Epidermal melanocyte (primary cell): ENCODE measurements around the gene PPP1R18.
"Not testable (repeated sequence)": the region's sequence is repeated elsewhere in the genome, so short reads cannot be mapped to it uniquely, and the experiment has no call there.

Experiments used
- DNase-seq: peaks from one replicate; pipeline ENCODE4 v3.0.0; 2011; ENCODE audit warnings: low spot score; ENCODE audit not compliant: insufficient read length

The PPP1R18 gene, protein sequence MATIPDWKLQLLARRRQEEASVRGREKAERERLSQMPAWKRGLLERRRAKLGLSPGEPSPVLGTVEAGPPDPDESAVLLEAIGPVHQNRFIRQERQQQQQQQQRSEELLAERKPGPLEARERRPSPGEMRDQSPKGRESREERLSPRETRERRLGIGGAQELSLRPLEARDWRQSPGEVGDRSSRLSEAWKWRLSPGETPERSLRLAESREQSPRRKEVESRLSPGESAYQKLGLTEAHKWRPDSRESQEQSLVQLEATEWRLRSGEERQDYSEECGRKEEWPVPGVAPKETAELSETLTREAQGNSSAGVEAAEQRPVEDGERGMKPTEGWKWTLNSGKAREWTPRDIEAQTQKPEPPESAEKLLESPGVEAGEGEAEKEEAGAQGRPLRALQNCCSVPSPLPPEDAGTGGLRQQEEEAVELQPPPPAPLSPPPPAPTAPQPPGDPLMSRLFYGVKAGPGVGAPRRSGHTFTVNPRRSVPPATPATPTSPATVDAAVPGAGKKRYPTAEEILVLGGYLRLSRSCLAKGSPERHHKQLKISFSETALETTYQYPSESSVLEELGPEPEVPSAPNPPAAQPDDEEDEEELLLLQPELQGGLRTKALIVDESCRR

GRCh38 chr6:30686009-30686907 is at the start of gene PPP1R18:
PPP1R18 (minus strand) TSS chr6:30686645; CDS start chr6:30686018, 627 bp downstream.
- peak; percentile 21 for DNase-seq

GRCh38 chr6:30735668-30736314 is 49.3 kb upstream of the PPP1R18 start:
- DNase-seq, result no peak

- DNase-seq, result no peak
Observed at GRCh38 chr6:30732237-30732943, 45.9 kb upstream of the PPP1R18 start.

DNA sequence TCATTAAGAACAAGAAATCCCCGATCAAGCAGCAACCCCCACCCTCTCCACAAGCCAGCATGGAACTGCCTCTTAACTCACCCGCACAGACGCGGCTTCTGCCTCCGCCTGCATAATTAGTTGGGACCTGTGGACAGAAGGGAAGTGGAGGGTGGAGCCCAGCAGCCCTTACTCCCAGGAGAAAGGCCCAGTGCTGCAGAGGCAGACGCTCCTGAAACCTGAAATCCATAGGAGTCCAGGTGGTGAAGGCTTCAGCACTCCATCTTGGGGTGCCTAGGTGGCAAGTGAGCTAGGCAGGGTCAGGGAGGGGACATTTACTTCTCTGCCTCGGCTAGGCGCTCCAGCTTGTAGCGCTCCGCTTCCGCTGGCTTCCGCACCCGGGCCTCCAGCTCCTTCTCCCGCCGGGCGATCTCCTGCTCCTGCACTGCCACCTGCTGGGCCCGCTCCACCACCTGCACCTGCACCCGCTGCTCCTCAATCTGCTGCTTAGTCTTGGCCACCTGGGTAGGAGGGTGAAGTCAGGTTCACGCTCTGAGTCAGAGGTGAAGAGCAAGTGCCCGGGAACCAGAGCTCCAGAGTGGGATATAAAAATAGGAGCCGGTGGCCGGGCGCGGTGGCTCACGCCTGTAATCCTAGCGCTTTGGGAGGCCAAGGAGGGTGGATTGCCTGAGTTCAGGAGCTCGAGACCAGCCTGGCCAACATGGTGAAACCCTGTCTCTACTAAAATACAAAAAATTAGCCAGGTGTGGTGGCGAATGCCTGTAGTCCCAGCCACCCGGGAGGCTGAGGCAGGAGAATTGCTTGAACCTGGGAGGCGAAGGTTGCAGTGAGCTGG is 44.4 kb upstream of the PPP1R18 start:
- DNase-seq, result no peak

DNA sequence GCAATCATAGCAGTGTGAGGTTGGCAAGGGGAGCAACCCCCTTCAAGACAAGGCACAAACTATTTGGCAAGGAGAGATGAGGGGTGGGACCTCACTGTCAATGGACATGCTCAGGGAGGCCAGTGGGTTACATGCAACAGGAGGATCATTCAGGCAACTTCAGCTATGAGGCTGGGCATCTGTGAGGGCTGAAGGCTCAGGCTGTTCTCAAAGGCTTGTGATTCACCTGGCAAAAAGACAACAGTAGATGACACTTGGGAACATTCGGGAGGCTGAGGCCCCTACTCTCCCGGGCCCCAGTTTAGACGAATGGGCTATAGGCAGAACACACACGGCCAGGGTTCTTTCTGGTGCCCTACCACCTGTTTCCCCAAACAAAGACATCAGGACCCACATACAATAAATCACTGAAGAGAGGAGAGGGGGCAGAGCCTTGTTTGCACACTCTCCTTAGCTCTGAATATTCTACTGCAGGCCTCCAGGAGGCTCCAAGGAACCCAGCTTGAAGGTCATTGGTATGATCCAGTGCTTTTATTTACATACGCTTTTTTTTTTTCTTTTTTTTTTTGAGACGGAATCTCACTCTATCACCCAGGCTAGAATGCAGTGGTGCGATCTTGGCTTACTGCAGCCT is 41.6 kb upstream of the PPP1R18 start:
- no peak for DNase-seq

DNA sequence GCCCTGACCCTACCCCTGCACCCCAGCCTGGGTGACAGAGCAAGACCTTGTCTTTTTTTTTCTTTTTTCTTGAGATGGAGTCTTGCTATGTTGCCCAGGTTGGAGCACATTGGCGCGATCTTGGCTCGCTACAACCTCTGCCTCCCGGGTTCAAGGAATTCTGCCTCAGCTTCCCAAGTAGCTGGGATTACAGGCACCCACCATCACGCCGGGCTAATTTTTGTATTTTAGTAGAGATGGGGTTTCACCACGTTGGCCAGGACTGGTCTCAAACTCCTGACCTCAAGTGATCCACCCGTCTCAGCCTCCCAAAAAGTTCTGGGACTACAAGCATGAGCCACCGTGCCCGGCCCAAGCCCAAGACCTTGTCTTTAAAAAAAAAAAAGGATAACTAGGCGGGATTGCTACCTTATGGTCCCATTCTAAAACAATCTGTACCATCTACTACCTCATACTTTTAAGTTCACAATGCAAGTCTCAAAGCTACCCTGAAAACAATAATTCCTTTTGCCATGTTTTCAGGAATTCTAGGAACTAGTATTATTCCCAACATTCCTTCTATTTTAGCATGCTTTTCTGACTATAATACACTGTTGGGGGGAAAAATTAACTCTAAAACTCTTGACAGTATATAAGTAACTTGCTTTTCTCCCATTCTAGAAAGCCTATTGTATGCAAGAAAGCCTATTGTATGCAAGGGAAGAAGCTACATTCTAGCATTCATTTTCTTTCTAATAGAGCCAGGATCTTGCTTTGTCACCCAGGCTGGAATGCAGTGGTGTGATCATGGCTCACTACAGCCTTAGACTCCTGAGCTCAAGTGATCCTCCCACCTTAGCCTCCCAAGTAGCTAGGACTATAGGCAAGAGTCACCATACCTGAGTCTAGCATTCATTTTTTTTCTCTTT is 40.3 kb upstream of the PPP1R18 start:
- no peak for DNase-seq

DNA sequence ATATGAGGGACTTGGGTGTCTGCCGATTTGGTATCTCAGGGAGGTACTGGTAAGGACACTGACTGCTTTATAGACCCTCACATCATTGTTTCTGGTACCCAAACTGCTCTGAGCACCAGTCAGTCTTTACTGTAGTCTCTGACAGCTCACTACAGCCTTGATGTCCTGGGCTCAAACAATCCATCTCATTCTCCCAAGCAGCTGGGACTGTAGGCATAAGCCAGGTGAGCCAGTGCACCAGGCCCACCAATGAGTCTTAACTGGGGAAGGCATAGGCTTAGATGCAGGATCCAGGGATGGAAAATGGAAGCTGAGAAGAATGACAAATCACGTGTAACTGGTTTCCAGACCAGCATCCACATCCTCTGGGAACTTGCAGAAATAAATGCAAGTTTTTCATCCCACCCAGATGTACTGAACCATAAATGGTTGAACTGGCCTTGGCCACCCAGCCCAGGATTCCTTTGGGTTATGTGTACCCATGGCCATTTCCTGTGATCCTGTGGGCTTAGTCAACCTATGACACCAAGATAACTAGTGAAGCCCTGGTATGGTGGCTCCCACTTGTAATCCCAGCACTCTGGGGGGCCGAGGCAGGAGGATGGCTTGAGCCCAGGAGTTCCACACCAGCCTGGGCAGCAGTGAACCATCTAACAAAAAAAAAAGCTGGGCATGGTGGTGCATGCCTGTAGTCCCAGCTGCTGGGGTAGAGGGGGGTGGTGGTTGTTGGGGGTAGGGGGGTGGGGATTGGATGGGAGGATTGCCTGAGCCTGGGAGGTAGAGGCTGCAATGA is 39.5 kb upstream of the PPP1R18 start:
- DNase-seq, result no peak

- no peak for DNase-seq
Observed at GRCh38 chr6:30724906-30725667, 38.6 kb upstream of the PPP1R18 start.

DNA sequence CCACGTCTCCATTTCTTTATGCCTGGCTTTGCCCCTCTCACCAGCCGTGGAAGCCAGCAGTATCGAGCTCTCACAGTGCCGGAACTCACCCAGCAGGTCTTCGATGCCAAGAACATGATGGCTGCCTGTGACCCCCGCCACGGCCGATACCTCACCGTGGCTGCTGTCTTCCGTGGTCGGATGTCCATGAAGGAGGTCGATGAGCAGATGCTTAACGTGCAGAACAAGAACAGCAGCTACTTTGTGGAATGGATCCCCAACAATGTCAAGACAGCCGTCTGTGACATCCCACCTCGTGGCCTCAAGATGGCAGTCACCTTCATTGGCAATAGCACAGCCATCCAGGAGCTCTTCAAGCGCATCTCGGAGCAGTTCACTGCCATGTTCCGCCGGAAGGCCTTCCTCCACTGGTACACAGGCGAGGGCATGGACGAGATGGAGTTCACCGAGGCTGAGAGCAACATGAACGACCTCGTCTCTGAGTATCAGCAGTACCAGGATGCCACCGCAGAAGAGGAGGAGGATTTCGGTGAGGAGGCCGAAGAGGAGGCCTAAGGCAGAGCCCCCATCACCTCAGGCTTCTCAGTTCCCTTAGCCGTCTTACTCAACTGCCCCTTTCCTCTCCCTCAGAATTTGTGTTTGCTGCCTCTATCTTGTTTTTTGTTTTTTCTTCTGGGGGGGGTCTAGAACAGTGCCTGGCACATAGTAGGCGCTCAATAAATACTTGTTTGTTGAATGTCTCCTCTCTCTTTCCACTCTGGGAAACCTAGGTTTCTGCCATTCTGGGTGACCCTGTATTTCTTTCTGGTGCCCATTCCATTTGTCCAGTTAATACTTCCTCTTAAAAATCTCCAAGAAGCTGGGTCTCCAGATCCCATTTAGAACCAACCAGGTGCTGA is 37.6 kb upstream of the PPP1R18 start:
- DNase-seq, result not testable (repeated sequence)

DNA sequence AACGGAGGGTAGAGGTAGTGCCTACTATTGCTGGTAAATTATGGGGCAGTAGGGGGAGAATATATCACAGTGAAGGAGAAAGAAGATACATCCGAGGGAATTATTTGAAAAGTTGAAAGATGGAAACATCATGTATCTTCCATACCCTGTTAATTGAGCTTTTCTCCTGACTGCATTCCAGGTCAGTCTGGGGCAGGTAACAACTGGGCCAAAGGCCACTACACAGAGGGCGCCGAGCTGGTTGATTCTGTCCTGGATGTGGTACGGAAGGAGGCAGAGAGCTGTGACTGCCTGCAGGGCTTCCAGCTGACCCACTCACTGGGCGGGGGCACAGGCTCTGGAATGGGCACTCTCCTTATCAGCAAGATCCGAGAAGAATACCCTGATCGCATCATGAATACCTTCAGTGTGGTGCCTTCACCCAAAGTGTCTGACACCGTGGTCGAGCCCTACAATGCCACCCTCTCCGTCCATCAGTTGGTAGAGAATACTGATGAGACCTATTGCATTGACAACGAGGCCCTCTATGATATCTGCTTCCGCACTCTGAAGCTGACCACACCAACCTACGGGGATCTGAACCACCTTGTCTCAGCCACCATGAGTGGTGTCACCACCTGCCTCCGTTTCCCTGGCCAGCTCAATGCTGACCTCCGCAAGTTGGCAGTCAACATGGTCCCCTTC is 36.9 kb upstream of the PPP1R18 start:
- DNase-seq, result not testable (repeated sequence)

DNA sequence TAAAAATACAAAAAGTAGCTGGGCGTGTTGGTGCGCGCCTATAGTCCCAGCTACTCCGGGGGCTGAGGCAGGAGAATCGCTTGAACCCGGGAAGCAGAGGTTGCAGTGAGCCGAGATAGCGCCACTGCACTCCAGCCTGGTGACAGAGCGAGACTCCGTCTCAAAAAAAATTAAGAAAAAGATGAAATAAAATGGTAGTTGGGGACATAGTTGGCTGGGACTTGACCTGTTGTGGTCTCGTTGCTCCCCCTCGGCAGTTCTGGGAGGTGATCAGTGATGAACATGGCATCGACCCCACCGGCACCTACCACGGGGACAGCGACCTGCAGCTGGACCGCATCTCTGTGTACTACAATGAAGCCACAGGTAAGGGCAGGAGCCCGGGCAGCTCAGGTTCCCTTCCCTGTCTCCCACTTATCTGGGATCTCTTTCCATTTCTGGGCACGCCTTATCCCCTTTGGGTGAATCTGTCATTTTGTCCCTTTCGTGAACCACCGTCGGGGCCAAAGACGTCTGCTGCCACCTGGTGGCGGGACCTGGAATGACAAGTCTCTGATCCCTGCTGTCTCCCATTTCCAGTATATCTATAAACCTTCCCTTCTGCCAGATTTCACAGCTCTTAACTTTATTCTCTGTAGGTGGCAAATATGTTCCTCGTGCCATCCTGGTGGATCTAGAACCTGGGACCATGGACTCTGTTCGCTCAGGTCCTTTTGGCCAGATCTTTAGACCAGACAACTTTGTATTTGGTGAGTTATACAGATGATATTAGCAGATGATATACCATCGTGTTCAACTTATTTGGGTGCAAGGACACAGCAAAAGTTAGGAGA is 36.1 kb upstream of the PPP1R18 start:
- DNase-seq, result peak; percentile 60

DNA sequence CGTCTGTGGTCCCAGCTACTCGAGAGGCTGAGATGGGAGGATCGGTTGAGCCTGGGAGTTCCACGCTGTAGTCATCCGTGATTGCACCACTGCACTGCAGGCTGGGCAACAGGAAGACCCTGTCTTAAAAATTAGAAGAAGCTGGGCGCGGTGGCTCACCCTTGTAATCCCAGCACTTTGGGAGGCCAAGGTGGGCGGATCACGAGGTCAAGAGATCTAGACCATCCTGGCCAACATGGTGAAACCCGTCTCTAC is 35.5 kb upstream of the PPP1R18 start:
- DNase-seq, result not testable (repeated sequence)

DNA sequence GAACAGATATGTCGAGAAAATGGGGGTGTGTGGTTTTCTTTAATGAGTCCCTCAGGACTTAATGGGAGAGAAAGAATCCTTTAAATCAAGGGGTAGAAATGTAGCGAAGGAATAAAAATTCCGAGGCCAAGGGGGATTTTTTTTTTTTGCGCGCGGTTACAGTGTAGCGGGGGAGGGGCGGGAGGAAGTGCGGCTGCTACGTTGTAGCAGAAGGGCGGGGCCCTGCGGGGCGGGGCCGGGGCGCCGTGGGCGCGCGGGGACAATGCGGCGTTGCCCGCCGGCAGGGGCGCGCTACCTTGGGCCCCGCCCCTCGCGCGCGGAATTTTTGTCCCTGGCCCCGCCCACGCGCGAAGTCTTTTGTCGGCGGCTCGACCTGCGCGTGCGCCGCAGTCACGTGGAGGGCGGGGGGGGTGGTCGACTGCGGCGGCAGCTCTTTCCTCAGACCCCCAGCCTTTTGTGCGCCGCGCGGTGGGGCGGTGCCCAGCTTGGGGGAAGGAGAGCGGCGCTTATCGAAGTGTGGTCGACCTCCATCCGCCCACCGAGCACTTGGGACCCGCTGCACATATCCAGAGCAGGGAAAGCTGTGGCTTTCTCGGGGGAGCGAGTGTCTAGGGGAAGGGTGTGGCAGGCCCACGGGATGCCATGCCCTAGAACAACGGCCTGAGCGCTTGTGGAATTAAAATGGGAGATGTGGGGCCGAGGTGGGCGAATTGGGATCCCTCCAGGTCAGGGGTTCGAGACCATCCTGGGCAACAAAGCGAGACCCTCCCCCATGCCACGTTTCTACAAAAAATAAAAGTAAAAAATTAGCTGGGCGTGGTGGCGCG is 35.0 kb upstream of the PPP1R18 start:
- DNase-seq, result peak; percentile 69

DNA sequence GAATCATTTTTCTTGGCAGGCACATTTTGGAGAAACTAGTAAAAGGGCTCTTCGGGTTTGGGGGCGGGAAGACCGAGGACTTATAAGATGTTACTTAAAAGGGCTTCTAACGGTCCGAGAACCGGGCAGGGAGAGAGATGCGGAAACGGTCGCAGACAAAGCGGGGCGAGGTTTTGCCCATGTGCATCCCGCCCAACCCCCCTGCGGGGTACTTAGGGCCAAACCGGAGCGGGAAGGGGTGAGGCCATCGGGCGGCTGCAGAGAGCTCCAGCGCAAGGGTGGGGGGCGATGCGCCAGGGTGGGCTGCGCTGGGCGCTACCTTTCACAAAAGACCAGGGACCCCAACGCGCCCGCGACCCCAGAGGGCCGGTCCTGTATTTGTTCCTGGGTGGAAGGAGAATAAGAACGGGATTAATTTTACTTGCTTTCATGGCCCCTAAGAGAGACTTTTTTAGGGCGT is 34.3 kb upstream of the PPP1R18 start:
- DNase-seq, result no peak
